Peyer's patch (tissue), 4 donors: ENCODE data around the gene ACKR2. TPM values are rescaled to one million over a fixed set of nuclear protein-coding genes. Genes with fewer than 3 reads are reported as not detected.

Experiments
- DNase-seq, 3 donors: peaks; one replicate each; pipeline ENCODE4 v3.0.0-alpha.2; 2017 to 2019
- H3K27ac ChIP-seq, 4 donors: fragments of 200-600 bp; sonication (generic); one replicate each; pipeline ENCODE4 v1.5.1; 2016 to 2019
- H3K27me3 ChIP-seq, 2 donors: fragments of 200-600 bp; sonication (generic); one replicate each; pipeline ENCODE4 v1.5.1; 2019
- H3K36me3 ChIP-seq, 3 donors: fragments of 200-600 bp; sonication (generic); one replicate each; pipeline ENCODE4 v1.5.1; 2016 to 2019
- H3K4me1 ChIP-seq, 4 donors: fragments of 200-600 bp; sonication (generic); one replicate each; pipeline ENCODE4 v1.5.1; 2016 to 2019
- H3K4me3 ChIP-seq, 4 donors: fragments of 200-600 bp; sonication (generic); 1 replicate in 3 of 4; 2 replicates in 1 of 4; pipeline ENCODE4 v1.5.1; 2016 to 2019; ENCODE audit warnings: mild to moderate bottlenecking in 1 of 4
- H3K9me3 ChIP-seq, 4 donors: fragments of 200-600 bp; sonication (generic); one replicate each; pipeline ENCODE4 v1.5.1; 2016 to 2019; ENCODE audit warnings: mild to moderate bottlenecking in 1 of 4
- CTCF ChIP-seq, 6 experiments: fragments of 450-650 bp in 4 of 6; fragments of 200-600 bp in 2 of 6; sonication (generic) in 1 of 6; IDR thresholded peaks; one replicate each; pipeline ENCODE4 v1.5.1; 2017 to 2019; ENCODE audit warnings: antibody characterized with exemption in 6 of 6, mild to moderate bottlenecking in 3 of 6, moderate library complexity in 1 of 6
- POLR2A ChIP-seq, 2 donors: fragments of 450-650 bp; IDR thresholded peaks; one replicate each; pipeline ENCODE4 v1.5.1; 2017; ENCODE audit warnings: antibody characterized with exemption in 2 of 2, mild to moderate bottlenecking in 2 of 2, moderate library complexity in 2 of 2
- total RNA-seq, 4 donors: library from RNA; depleted of rRNA; stranded (reverse); fragments of >200 nt; gene quantifications; one replicate each; pipeline ENCODE4 v1.1.0, GENCODE V29; 2016

ACKR2 gene
- total RNA-seq, 4 donors from 2014 or later, result 0.83 to 10.1 (median 3.7) TPM

- Histone ChIP-seq H3K9me3 (no peaks in the 10 kb centered on the region), H3K27ac (peak overlapping the region; percentile 11 to 71 (median 36)), H3K27me3 (no peaks in the 10 kb centered on the region), H3K36me3 (peaks cover 0 to 22% (median 0%) of the 10 kb centered on the region in 3 donors), H3K4me3 (no peak overlapping the region), H3K4me1 (peaks cover 0 to 16% (median 0%) of the 10 kb centered on the region in 4 donors)
- TF ChIP-seq POLR2A (IDR thresholded peaks at IDR 0.05), result no peak
- DNase-seq, result no peak
Measured at GRCh38 chr3:42780398-42780797, 28.8 kb upstream of the ACKR2 start.

DNA sequence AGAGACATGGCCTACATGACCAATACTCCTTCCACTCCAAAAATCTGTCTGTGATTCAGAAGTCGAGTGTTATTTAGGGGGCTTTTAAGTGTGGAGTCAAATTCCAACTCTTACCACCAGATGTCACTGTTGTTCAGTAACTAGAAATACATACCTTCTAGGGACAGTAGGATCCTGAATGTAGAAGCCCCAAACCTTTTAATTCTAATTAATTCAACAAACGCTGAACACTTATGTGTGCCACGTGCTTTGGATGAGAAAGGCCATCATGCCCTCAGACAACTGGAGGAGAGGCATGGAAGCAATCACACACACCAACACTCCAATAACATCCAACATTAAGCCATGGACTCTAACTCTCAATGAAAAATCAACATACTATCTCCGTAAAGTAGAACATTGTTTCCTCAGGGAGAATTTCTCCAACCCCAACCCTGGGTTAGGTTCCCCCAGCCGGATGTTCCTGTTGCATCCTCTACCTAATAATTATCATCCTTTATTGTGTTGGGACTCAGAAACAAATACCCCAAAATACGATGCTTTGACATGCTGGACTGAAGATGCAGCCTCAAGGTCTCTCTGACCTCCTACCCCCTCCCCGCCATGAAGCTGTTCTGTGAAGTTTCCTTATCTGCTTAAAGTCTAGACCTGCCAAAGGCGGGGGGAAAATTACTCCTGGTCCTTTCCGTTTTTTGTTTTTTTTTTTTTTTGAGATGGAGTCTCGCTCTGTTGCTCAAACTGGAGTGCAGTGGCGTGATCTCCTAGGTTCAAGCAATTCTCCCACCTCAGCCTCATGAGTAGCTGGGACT lies 28.1 kb upstream of the ACKR2 start:
- Histone ChIP-seq H3K27me3 (no peaks in the 10 kb centered on the region), H3K4me3 (no peak overlapping the region), H3K27ac (peak overlapping the region in 2 of 4 donors; percentile 58 to 71), H3K36me3 (peaks cover 0 to 29% (median 0%) of the 10 kb centered on the region in 3 donors), H3K9me3 (no peaks in the 10 kb centered on the region), H3K4me1 (peaks cover 0 to 16% (median 0%) of the 10 kb centered on the region in 4 donors)
- no peak for DNase-seq
- TF ChIP-seq CTCF (IDR thresholded peaks at IDR 0.05) (peak; percentile 66 to 95 (median 90)), POLR2A (IDR thresholded peaks at IDR 0.05) (no peak)

DNA sequence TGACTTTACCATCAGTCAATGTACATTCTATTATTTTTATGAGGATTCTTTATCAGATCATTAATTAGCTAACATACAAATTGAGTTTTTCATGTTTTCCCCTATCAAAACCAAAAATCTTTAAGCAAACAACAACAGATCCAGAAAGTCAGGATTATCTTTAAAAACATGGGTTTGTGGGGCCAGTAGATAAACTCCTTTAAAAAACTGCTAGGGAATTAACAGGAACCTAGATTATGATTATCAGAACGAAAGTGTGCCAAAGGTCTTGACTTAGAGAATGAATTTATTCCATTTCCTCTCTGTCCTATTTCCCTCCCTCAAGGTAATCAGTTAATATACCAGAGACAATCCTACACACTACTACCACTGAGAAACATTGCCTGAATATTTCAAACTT lies 23.0 kb upstream of the ACKR2 start:
- H3K27ac ChIP-seq, result no peak overlapping the region
- peaks cover 0 to 64% (median 0%) of the 10 kb centered on the region in 3 donors for H3K36me3 ChIP-seq
- no peak for DNase-seq
- no peaks in the 10 kb centered on the region for H3K27me3 ChIP-seq
- no peaks in the 10 kb centered on the region for H3K4me1 ChIP-seq
- no peak overlapping the region for H3K4me3 ChIP-seq
- H3K9me3 ChIP-seq, result no peaks in the 10 kb centered on the region
- no peak for TF ChIP-seq POLR2A (IDR thresholded peaks at IDR 0.05)
- TF ChIP-seq CTCF (IDR thresholded peaks at IDR 0.05), result no peak

- Histone ChIP-seq H3K27me3 (no peaks in the 10 kb centered on the region), H3K9me3 (no peaks in the 10 kb centered on the region), H3K4me3 (no peak overlapping the region), H3K36me3 (peaks cover 0 to 64% (median 0%) of the 10 kb centered on the region in 3 donors), H3K27ac (no peak overlapping the region), H3K4me1 (no peaks in the 10 kb centered on the region)
- no peak for DNase-seq
- no peak for TF ChIP-seq CTCF (IDR thresholded peaks at IDR 0.05)
- TF ChIP-seq POLR2A (IDR thresholded peaks at IDR 0.05), result no peak
Measured at GRCh38 chr3:42786631-42787030, 22.6 kb upstream of the ACKR2 start.

GRCh38 chr3:42790714-42791229 lies 18.5 kb upstream of the ACKR2 start:
- H3K9me3 ChIP-seq, result no peaks in the 10 kb centered on the region
- no peak overlapping the region for H3K4me3 ChIP-seq
- no peaks in the 10 kb centered on the region for H3K27me3 ChIP-seq
- DNase-seq, result no peak
- no peaks in the 10 kb centered on the region for H3K4me1 ChIP-seq
- no peak overlapping the region for H3K27ac ChIP-seq
- peaks cover 0 to 59% (median 0%) of the 10 kb centered on the region in 3 donors for H3K36me3 ChIP-seq
- TF ChIP-seq POLR2A (IDR thresholded peaks at IDR 0.05) (no peak), CTCF (IDR thresholded peaks at IDR 0.05) (no peak)

GRCh38 chr3:42795621-42796181 lies 13.5 kb upstream of the ACKR2 start:
- no peak for DNase-seq
- Histone ChIP-seq H3K27me3 (no peaks in the 10 kb centered on the region), H3K27ac (no peak overlapping the region), H3K4me1 (peaks cover 0 to 8% (median 2%) of the 10 kb centered on the region in 4 donors), H3K36me3 (peaks cover 0 to 21% (median 0%) of the 10 kb centered on the region in 3 donors), H3K4me3 (no peak overlapping the region), H3K9me3 (no peaks in the 10 kb centered on the region)
- no peak for TF ChIP-seq CTCF (IDR thresholded peaks at IDR 0.05)
- no peak for TF ChIP-seq POLR2A (IDR thresholded peaks at IDR 0.05)
